Subcutaneous adipose tissue (tissue), 4 donors: ENCODE data around the gene NAALADL2. TPM values are rescaled to one million over a fixed set of nuclear protein-coding genes. Genes with fewer than 3 reads are reported as not detected.

Experiments
- total RNA-seq, 4 donors: library from RNA; depleted of rRNA; stranded (reverse); fragments of >200 nt; gene quantifications; one replicate each; pipeline ENCODE4 v1.1.0, GENCODE V29; 2016
- TF ChIP-seq, protein P1 (sequence below): fragments of 450-650 bp; IDR thresholded peaks from one replicate; pipeline ENCODE4 v1.5.1; 2016; ENCODE audit warnings: low read depth, mild to moderate bottlenecking, control low read depth, antibody characterized with exemption, moderate library complexity

NAALADL2 gene
- total RNA-seq, 4 donors from 2014 or later, result 9.4 to 18.1 (median 11.8) TPM

- TF ChIP-seq, protein P1, sequence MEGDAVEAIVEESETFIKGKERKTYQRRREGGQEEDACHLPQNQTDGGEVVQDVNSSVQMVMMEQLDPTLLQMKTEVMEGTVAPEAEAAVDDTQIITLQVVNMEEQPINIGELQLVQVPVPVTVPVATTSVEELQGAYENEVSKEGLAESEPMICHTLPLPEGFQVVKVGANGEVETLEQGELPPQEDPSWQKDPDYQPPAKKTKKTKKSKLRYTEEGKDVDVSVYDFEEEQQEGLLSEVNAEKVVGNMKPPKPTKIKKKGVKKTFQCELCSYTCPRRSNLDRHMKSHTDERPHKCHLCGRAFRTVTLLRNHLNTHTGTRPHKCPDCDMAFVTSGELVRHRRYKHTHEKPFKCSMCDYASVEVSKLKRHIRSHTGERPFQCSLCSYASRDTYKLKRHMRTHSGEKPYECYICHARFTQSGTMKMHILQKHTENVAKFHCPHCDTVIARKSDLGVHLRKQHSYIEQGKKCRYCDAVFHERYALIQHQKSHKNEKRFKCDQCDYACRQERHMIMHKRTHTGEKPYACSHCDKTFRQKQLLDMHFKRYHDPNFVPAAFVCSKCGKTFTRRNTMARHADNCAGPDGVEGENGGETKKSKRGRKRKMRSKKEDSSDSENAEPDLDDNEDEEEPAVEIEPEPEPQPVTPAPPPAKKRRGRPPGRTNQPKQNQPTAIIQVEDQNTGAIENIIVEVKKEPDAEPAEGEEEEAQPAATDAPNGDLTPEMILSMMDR, result no peak
Measured at GRCh38 chr3:175127075-175127662, 268.0 kb downstream of the NAALADL2 start.

GRCh38 chr3:175129126-175129525 lies 270.0 kb downstream of the NAALADL2 start:
- TF ChIP-seq, protein P1, result no peak

- TF ChIP-seq, protein P1, result no peak
Measured at GRCh38 chr3:175129571-175129970, 270.4 kb downstream of the NAALADL2 start.

DNA sequence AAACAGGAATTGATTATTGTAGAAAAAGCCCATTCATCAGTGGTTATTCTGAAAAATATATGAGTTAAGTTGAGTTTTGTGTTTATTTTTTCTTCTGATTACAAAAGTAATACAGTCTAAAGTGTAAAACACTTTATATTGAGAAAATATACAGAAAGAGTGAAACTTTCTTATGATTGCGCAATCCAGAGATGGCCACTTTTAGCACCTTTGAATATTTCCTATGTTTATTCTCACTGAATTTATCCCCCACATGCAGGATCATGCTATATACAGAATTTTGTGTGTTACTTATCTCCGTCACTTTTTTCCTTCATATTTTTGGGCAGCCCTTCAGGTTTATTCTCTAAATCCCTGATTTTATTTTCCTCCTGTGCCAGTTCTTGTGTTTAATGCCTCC lies 285.2 kb downstream of the NAALADL2 start:
- TF ChIP-seq, protein P1, result no peak

- TF ChIP-seq, protein P1, result no peak
Measured at GRCh38 chr3:175146258-175146657, 287.1 kb downstream of the NAALADL2 start.

DNA sequence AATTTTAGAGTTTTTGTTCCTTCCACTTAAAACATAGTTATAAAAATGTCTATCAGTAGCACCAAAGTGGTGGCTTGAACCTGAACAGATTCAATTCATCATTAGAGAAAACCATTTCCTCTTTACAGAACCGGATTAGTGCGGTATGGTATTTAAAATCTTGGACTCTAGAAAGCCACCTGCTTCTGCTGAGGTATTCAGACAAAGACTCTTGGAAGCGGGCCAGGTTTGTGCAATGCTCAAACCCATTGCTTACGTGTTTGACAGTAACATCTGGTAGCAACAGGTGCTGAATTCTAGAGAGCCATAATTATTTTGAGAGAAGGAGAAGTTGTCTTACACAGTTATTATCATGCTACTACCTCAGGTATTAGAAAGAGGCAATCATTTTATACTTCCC lies 290.5 kb downstream of the NAALADL2 start:
- TF ChIP-seq, protein P1, result no peak

DNA sequence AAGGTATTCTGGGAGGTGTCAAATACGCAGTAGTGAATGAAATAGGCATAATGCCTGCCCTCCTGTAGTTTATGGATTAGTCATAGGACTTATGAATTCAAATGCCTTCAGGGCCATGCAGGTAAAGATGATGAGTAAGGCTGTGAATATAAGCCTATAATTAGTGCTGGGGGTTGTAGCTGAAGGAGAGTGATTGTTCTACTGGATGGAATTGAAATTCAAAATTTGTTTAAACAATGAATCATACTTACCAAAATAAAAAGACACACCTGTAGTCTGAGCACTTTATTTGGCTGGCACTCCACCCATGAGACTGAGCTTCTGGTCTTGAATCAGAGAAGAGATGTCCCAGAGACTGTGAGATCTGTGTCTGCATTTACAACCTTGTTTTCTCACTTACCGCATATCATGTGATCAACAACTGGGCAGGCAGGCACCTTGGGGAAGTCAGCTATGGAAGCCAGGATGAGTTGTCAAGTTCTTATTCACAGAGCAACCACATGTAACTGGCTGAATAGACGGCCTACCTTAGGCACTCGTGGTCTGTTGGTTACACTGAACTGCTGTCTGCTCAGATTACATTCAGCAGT lies 291.8 kb downstream of the NAALADL2 start:
- TF ChIP-seq, protein P1, result no peak
